Adrenal gland (tissue), 12 donors: Measurements from ENCODE around the gene ADCYAP1. TPM values are rescaled to one million over a fixed set of nuclear protein-coding genes. Genes with fewer than 3 reads are reported as not detected.

ENCODE experiments used
- DNase-seq, 7 donors: peaks; one replicate each; pipeline ENCODE4 v3.0.0-alpha.2; 2019 to 2020
- H3K27ac ChIP-seq, 5 donors: fragments of 200-600 bp; sonication (generic) in 4 of 5; 1 replicate in 3 of 5; 2 replicates in 2 of 5; pipeline versions ENCODE4 v1.5.1 to v1.8.0; 2016 to 2020; ENCODE audit warnings: mild to moderate bottlenecking in 1 of 5
- H3K27me3 ChIP-seq: fragments of 200-600 bp; 2 replicates; pipeline ENCODE4 v1.8.0; 2021
- H3K36me3 ChIP-seq, 2 donors: fragments of 200-600 bp; replicated peaks in 1 of 2; 1 replicate in 1 of 2; 2 replicates in 1 of 2; pipeline versions ENCODE4 v1.5.1 to v1.8.0; 2018 to 2022
- H3K4me1 ChIP-seq, 2 donors: fragments of 200-600 bp; replicated peaks in 1 of 2; 1 replicate in 1 of 2; 2 replicates in 1 of 2; pipeline versions ENCODE4 v1.5.1 to v1.8.0; 2018 to 2021
- H3K4me3 ChIP-seq, 4 donors: fragments of 200-600 bp; sonication (generic) in 3 of 4; one replicate each; pipeline ENCODE4 v1.5.1; 2016 to 2018
- H3K9me3 ChIP-seq, 3 donors: fragments of 200-600 bp; sonication (generic) in 1 of 3; replicated peaks in 1 of 3; 1 replicate in 2 of 3; 2 replicates in 1 of 3; pipeline versions ENCODE4 v1.5.1 to v1.8.0; 2016 to 2021
- POLR2A ChIP-seq, 2 donors: fragments of 450-650 bp; IDR thresholded peaks; one replicate each; pipeline ENCODE4 v1.6.1; 2017; ENCODE audit warnings: antibody characterized with exemption in 2 of 2, mild to moderate bottlenecking in 2 of 2, moderate library complexity in 1 of 2
- WGBS, 4 donors: extraction: QIAGEN DNeasy Blood & Tissue Kit in 2 of 4; methylation state at CpG; one replicate each; pipeline versions ENCODE4 v1.1.5 to v1.1.7; 2013 to 2017; 5-methylcytosine and 5-hydroxymethylcytosine counted together
- intact Hi-C, 2 donors: fragments of 100-400 bp; cut with DNase I; formaldehyde crosslinking; loops; one replicate each; pipeline versions ENCODE4 v1.14.1 to v1.15.0; 2022 to 2023
- polyA plus RNA-seq, 3 donors: library from polyadenylated mRNA; stranded (reverse); fragments of 200-250 nt in 2 of 3; fragments of 350-450 nt in 1 of 3; fragmentation: Illumina TruSeq in 1 of 3; extraction: RNeasy Lipid Tissue Mini Kit (QIAGEN cat#74804) in 1 of 3; gene quantifications; one replicate each; pipeline ENCODE4 v1.2.3, GENCODE V29; 2013 to 2014
- total RNA-seq, 9 donors: library from RNA; depleted of rRNA in 4 of 9; stranded (reverse); fragments of >200 nt in 4 of 9; fragments of 120-200 nt in 1 of 9; fragmentation: NEBNext Ultra II Directional in 1 of 9; extraction: Animal tissue kit (Norgen Biotek cat#: 25700) in 1 of 9; gene quantifications; one replicate each; pipeline versions ENCODE4 v1.1.0 to v1.2.4, GENCODE V29; 2013 to 2023
- TF ChIP-seq, protein P1 (sequence below), 6 experiments: fragments of 450-650 bp in 4 of 6; fragments of 200-600 bp in 2 of 6; sonication (generic) in 1 of 6; IDR thresholded peaks; 1 replicate in 5 of 6; 2 replicates in 1 of 6; pipeline versions ENCODE4 v1.5.1 to v1.8.0; 2016 to 2021; ENCODE audit warnings: antibody characterized with exemption in 6 of 6, mild to moderate bottlenecking in 2 of 6, moderate library complexity in 1 of 6
- donor health status: healthy with polysubstance abuse.
- donor health status: Bipolar disorder and iron deficiency.
- donor health status: DM: yes; HTN: yes; CAD: no.
- donor health status: DM: no; HTN: no; CAD: no.
- donor health status: DM: no; HTN: no; CAD: no.
- donor health status: DM: yes; HTN: yes; CAD: no.

The ADCYAP1 gene
- total and polyA plus RNA-seq, 12 donors = 0.06 to 0.69 (median 0.57) TPM; not detected in 5

DNA sequence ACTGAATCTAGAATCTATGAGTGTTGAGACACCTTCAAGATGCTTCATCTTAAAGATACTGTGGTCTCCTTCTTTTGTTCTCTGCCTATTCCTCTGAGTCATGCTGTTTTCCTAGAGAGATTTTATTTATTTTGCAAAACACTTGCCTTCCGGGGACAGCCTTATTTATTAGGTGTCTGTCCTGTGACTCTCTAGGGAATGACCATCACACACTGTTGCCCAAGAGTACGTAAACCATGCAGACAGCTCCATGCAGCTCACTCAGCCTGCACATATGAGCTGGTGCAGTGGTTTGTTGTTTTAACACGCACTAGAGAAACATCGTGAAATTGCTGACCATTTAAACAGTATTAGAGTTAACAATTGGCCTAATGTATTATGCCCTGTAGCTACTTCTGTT lies 12.4 kb upstream of the ADCYAP1 start:
- no peak overlapping the region for H3K27ac ChIP-seq
- no peaks in the 10 kb centered on the region for H3K27me3 ChIP-seq
- H3K36me3 ChIP-seq = no peaks in the 10 kb centered on the region
- TF ChIP-seq, protein P1, sequence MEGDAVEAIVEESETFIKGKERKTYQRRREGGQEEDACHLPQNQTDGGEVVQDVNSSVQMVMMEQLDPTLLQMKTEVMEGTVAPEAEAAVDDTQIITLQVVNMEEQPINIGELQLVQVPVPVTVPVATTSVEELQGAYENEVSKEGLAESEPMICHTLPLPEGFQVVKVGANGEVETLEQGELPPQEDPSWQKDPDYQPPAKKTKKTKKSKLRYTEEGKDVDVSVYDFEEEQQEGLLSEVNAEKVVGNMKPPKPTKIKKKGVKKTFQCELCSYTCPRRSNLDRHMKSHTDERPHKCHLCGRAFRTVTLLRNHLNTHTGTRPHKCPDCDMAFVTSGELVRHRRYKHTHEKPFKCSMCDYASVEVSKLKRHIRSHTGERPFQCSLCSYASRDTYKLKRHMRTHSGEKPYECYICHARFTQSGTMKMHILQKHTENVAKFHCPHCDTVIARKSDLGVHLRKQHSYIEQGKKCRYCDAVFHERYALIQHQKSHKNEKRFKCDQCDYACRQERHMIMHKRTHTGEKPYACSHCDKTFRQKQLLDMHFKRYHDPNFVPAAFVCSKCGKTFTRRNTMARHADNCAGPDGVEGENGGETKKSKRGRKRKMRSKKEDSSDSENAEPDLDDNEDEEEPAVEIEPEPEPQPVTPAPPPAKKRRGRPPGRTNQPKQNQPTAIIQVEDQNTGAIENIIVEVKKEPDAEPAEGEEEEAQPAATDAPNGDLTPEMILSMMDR (IDR thresholded peaks at IDR 0.05) = no peak
- H3K9me3 ChIP-seq = no peaks in the 10 kb centered on the region
- no peaks in the 10 kb centered on the region for H3K4me1 ChIP-seq
- no peak for DNase-seq
- H3K4me3 ChIP-seq = no peak overlapping the region
- intact Hi-C loops = no loop called here
- 29 to 44% (median 39%) methylated on average over 4 of the region's 4 CpGs for WGBS, 4 donors

DNA sequence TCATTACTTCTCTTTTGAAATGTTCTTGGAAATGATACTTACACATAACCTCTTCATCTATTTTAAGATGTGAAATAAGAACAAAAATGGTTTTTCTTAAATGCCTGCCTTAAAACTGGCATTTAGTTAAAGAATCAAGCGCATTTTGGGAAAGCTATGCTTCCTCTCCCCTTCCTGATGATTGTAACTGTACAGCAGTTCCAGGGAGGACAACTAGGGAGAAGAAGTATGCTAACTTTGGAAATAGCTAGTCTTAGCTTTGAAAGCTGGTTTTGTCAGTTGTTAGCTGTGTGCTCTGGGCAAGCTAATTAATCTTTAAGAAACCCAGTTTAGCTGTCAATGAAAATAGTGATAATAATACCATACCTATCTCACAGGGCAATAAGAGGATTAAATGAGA lies 8.4 kb upstream of the ADCYAP1 start:
- 67 to 72% (median 69%) methylated on average over 1 of the region's 1 CpG for WGBS, 4 donors
- H3K4me1 ChIP-seq = no peaks in the 10 kb centered on the region
- DNase-seq = no peak
- H3K27me3 ChIP-seq = peaks cover 15% of the 10 kb centered on the region
- H3K36me3 ChIP-seq = no peaks in the 10 kb centered on the region
- no peaks in the 10 kb centered on the region for H3K9me3 ChIP-seq
- no peak overlapping the region for H3K27ac ChIP-seq
- no peak for TF ChIP-seq POLR2A (IDR thresholded peaks at IDR 0.05)
- TF ChIP-seq, protein P1 (IDR thresholded peaks at IDR 0.05) = no peak
- intact Hi-C loops = no loop called here
- no peak overlapping the region for H3K4me3 ChIP-seq

DNA sequence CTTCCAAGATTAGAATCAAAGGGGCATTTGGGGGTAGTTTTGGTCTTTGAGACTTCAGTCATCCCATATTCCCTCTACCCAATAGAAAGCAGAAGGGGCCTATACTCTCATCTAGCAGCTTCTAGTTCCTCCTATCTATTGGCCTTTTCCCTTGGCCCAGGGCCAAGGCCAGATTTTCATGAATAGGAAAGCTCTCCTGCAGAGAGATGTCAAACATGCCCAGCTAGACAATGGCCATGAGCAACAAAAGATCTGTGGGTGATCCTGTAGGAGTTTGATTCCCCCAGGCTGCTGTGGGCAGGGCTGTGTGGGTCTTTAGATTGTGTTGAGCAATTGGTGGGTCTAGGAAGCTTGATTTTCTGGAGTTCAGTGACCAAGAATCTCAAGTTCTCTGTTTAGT lies 2.9 kb upstream of the ADCYAP1 start:
- no peak overlapping the region for H3K27ac ChIP-seq
- DNase-seq = no peak
- H3K9me3 ChIP-seq = no peaks in the 10 kb centered on the region
- intact Hi-C loops = no loop called here
- peaks cover 62% of the 10 kb centered on the region for H3K27me3 ChIP-seq
- H3K4me3 ChIP-seq = no peak overlapping the region
- H3K4me1 ChIP-seq = peaks cover 0 to 5% of the 10 kb centered on the region in 2 donors
- TF ChIP-seq POLR2A (IDR thresholded peaks at IDR 0.05) = no peak
- TF ChIP-seq, protein P1 (IDR thresholded peaks at IDR 0.05) = no peak
- no peaks in the 10 kb centered on the region for H3K36me3 ChIP-seq

DNA sequence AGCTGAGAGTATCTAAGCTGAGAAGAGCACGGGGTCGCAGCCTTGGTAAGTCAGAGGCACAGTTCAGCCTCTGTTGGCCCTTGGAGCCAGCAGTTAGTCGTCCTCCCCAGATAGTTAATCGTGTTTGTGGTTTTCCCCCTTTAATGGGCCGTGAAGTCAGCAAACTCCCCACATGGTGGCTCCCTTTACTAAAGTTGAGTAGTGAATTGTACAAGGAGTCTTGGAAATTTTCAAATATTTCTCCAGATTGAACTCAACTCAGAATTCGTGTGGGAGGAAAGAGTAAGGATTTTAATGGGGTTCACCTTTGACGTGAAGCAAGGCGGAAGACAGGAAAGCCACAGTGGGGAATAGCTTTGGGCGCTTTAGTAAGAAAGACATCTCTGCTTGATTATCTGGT lies 2.4 kb upstream of the ADCYAP1 start:
- H3K9me3 ChIP-seq = no peaks in the 10 kb centered on the region
- no peak overlapping the region for H3K27ac ChIP-seq
- WGBS, 4 donors = 22 to 25% (median 23%) methylated on average over 7 to 9 of the region's 9 CpGs
- TF ChIP-seq, protein P1 (IDR thresholded peaks at IDR 0.05) = no peak
- H3K36me3 ChIP-seq = no peaks in the 10 kb centered on the region
- no peak overlapping the region for H3K4me3 ChIP-seq
- peaks cover 4 to 10% of the 10 kb centered on the region in 2 donors for H3K4me1 ChIP-seq
- DNase-seq = no peak
- peaks cover 67% of the 10 kb centered on the region for H3K27me3 ChIP-seq
- intact Hi-C loops = no loop called here
